ENCODE data around the gene CACNA1D. TPM values are rescaled to one million over a fixed set of nuclear protein-coding genes. Genes with fewer than 3 reads are reported as not detected.

The CACNA1D gene
- polyA plus RNA-seq, 1 experiment = 0.15 TPM

- POLR2A ChIA-PET = no interaction called here
- Histone ChIP-seq H3K36me3 (ENCODE audit: control insufficient read depth, insufficient read depth, low read length) (no peaks in the 10 kb centered on the region), H3K27me3 (ENCODE audit: control insufficient read depth, insufficient read depth, low read length) (peaks cover 10% of the 10 kb centered on the region), H3K4me3 (ENCODE audit: low read depth, low read length) (no peak overlapping the region)
- TF ChIP-seq CTCF (IDR thresholded peaks at IDR 0.05; ENCODE audit: insufficient read depth, low read depth, low read length) = no peak
- no peak for DNase-seq (ENCODE audit: low read depth)
- CTCF ChIA-PET = no interaction called here
These were observed 4.5 kb upstream of the CACNA1D start for GRCh38 chr3:53489787-53490458.

- ChIA-PET CTCF (no interaction called here), POLR2A (no interaction called here)
- DNase-seq (ENCODE audit: low read depth) = no peak
- no peaks in the 10 kb centered on the region for H3K36me3 ChIP-seq (ENCODE audit: control insufficient read depth, insufficient read depth, low read length)
- H3K4me3 ChIP-seq (ENCODE audit: low read depth, low read length) = no peak overlapping the region
- H3K27me3 ChIP-seq (ENCODE audit: control insufficient read depth, insufficient read depth, low read length) = peaks cover 15% of the 10 kb centered on the region
- TF ChIP-seq CTCF (IDR thresholded peaks at IDR 0.05; ENCODE audit: insufficient read depth, low read depth, low read length) = no peak
These were observed 3.9 kb upstream of the CACNA1D start for GRCh38 chr3:53490459-53490968.

GRCh38 chr3:53491276-53491675 is 3.1 kb upstream of the CACNA1D start:
- H3K36me3 ChIP-seq (ENCODE audit: control insufficient read depth, insufficient read depth, low read length) = no peaks in the 10 kb centered on the region
- POLR2A ChIA-PET = no interaction called here
- DNase-seq (ENCODE audit: low read depth) = no peak
- no peak for TF ChIP-seq CTCF (IDR thresholded peaks at IDR 0.05; ENCODE audit: insufficient read depth, low read depth, low read length)
- peaks cover 22% of the 10 kb centered on the region for H3K27me3 ChIP-seq (ENCODE audit: control insufficient read depth, insufficient read depth, low read length)
- CTCF ChIA-PET = interaction anchor here (0.6 kb wide), 1 partner anchor 17 kb away, joined by 3 read pairs; no protein-coding TSS in a partner anchor
- H3K4me3 ChIP-seq (ENCODE audit: low read depth, low read length) = no peak overlapping the region

GRCh38 chr3:53493595-53493962 is 832 bp upstream of the CACNA1D start:
- DNase-seq (ENCODE audit: low read depth) = no peak
- CTCF ChIA-PET = interaction anchor here (0.7 kb wide), 1 partner anchor 12 kb away, joined by 3 read pairs; no protein-coding TSS in a partner anchor
- POLR2A ChIA-PET = no interaction called here
- Histone ChIP-seq H3K27me3 (ENCODE audit: control insufficient read depth, insufficient read depth, low read length) (peaks cover 27% of the 10 kb centered on the region), H3K4me3 (ENCODE audit: low read depth, low read length) (no peak overlapping the region), H3K36me3 (ENCODE audit: control insufficient read depth, insufficient read depth, low read length) (no peaks in the 10 kb centered on the region)
- no peak for TF ChIP-seq CTCF (IDR thresholded peaks at IDR 0.05; ENCODE audit: insufficient read depth, low read depth, low read length)

GRCh38 chr3:53495146-53495519 is 722 bp downstream of the CACNA1D start:
- ChIA-PET POLR2A (no interaction called here), CTCF (interaction anchor here (0.5 to 1.3 kb wide), 2 partner anchors 9 to 36 kb away, joined by 3 read pairs; no protein-coding TSS in a partner anchor)
- no peak for DNase-seq (ENCODE audit: low read depth)
- H3K4me3 ChIP-seq (ENCODE audit: low read depth, low read length) = no peak overlapping the region
- H3K27me3 ChIP-seq (ENCODE audit: control insufficient read depth, insufficient read depth, low read length) = peaks cover 27% of the 10 kb centered on the region
- TF ChIP-seq CTCF (IDR thresholded peaks at IDR 0.05; ENCODE audit: insufficient read depth, low read depth, low read length) = no peak
- H3K36me3 ChIP-seq (ENCODE audit: control insufficient read depth, insufficient read depth, low read length) = no peaks in the 10 kb centered on the region
